ENCODE measurements around the gene CEP250.
"Not testable (repeated sequence)": the region's sequence is repeated elsewhere in the genome, so short reads cannot be mapped to it uniquely, and the experiment has no call there.

CEP250 gene

GRCh38 chr20:35547329-35547728 is 91.9 kb downstream of the CEP250 start:
- no peak overlapping the region for H3K27ac ChIP-seq (replicated peaks; ENCODE audit: low read length)
- peaks cover 5 to 6% of the 10 kb centered on the region in 2 donors for H3K4me1 ChIP-seq (ENCODE audit: control insufficient read depth in 2 of 2, insufficient read depth in 1 of 2, low read depth in 1 of 2, low read length in 2 of 2)
- no peak overlapping the region for H4K8ac ChIP-seq (ENCODE audit: low read depth, low read length)
- no peak overlapping the region for H3K14ac ChIP-seq (ENCODE audit: low read length)
- no peak for DNase-seq (ENCODE audit: low spot score)
- no peak overlapping the region for H3K18ac ChIP-seq (ENCODE audit: low read length)
- no CpG with 5 or more reads among the region's 9 CpGs for WGBS, 2 donors (ENCODE audit: extremely low coverage in 2 of 2, insufficient read length in 2 of 2, insufficient replicate concordance in 1 of 2)
- H2AFZ ChIP-seq (ENCODE audit: low read length) = no peak overlapping the region
- no peaks in the 10 kb centered on the region for H3K9me3 ChIP-seq (replicated peaks in 1 of 2; ENCODE audit: control insufficient read depth in 2 of 2, insufficient read depth in 1 of 2, low read depth in 1 of 2, low read length in 2 of 2)
- no peak overlapping the region for H2AK5ac ChIP-seq (ENCODE audit: low read depth, low read length)
- no peaks in the 10 kb centered on the region for H3K27me3 ChIP-seq (ENCODE audit: control insufficient read depth in 3 of 3, insufficient read depth in 3 of 3, low read depth in 1 of 3, low read length in 3 of 3)
- no peak overlapping the region for H3K4me2 ChIP-seq (ENCODE audit: insufficient read depth, low read length, poor library complexity, severe bottlenecking)
- no peak overlapping the region for H3K4ac ChIP-seq (ENCODE audit: low read length)
- no peak overlapping the region for H3K9ac ChIP-seq (ENCODE audit: low read depth, low read length, poor library complexity)
- no peak overlapping the region for H4K91ac ChIP-seq (ENCODE audit: low read depth, low read length, poor library complexity)
- no peak overlapping the region for H2BK12ac ChIP-seq (ENCODE audit: low read length)
- H3K23ac ChIP-seq (ENCODE audit: low read depth, low read length, poor library complexity) = no peak overlapping the region
- H3K36me3 ChIP-seq (replicated peaks in 1 of 2; ENCODE audit: control insufficient read depth in 2 of 2, insufficient read depth in 2 of 2, low read length in 2 of 2) = peaks cover 46 to 88% of the 10 kb centered on the region in 2 donors
- H3K4me3 ChIP-seq (ENCODE audit: low read length in 2 of 2) = peak overlapping the region in 1 of 2 donors; percentile 37
- H3K79me1 ChIP-seq (ENCODE audit: low read depth, low read length) = peaks cover 1% of the 10 kb centered on the region
- H2BK15ac ChIP-seq (ENCODE audit: low read length) = no peak overlapping the region
- no peak overlapping the region for H2BK5ac ChIP-seq (ENCODE audit: low read length)
- no peak overlapping the region for H2BK120ac ChIP-seq (ENCODE audit: low read depth, low read length)

- Histone ChIP-seq H2BK5ac (ENCODE audit: low read length) (no peak overlapping the region), H3K27ac (replicated peaks; ENCODE audit: low read length) (no peak overlapping the region), H3K9me3 (replicated peaks in 1 of 2; ENCODE audit: control insufficient read depth in 2 of 2, insufficient read depth in 1 of 2, low read depth in 1 of 2, low read length in 2 of 2) (no peaks in the 10 kb centered on the region), H2AK5ac (ENCODE audit: low read depth, low read length) (no peak overlapping the region), H3K23ac (ENCODE audit: low read depth, low read length, poor library complexity) (no peak overlapping the region), H2BK120ac (ENCODE audit: low read depth, low read length) (no peak overlapping the region), H3K4me3 (ENCODE audit: low read length in 2 of 2) (no peak overlapping the region), H3K4me1 (ENCODE audit: control insufficient read depth in 2 of 2, insufficient read depth in 1 of 2, low read depth in 1 of 2, low read length in 2 of 2) (no peaks in the 10 kb centered on the region), H3K14ac (ENCODE audit: low read length) (no peak overlapping the region), H3K27me3 (ENCODE audit: control insufficient read depth in 3 of 3, insufficient read depth in 3 of 3, low read depth in 1 of 3, low read length in 3 of 3) (no peaks in the 10 kb centered on the region), H3K79me1 (ENCODE audit: low read depth, low read length) (peaks cover 1% of the 10 kb centered on the region), H4K8ac (ENCODE audit: low read depth, low read length) (no peak overlapping the region), H4K91ac (ENCODE audit: low read depth, low read length, poor library complexity) (no peak overlapping the region), H2AFZ (ENCODE audit: low read length) (no peak overlapping the region), H2BK12ac (ENCODE audit: low read length) (no peak overlapping the region), H3K4ac (ENCODE audit: low read length) (no peak overlapping the region), H3K36me3 (replicated peaks in 1 of 2; ENCODE audit: control insufficient read depth in 2 of 2, insufficient read depth in 2 of 2, low read length in 2 of 2) (peaks cover 66 to 95% of the 10 kb centered on the region in 2 donors), H3K4me2 (ENCODE audit: insufficient read depth, low read length, poor library complexity, severe bottlenecking) (no peak overlapping the region), H2BK15ac (ENCODE audit: low read length) (no peak overlapping the region), H3K18ac (ENCODE audit: low read length) (no peak overlapping the region), H3K9ac (ENCODE audit: low read depth, low read length, poor library complexity) (no peak overlapping the region)
- DNase-seq (ENCODE audit: low spot score) = no peak
- no CpG with 5 or more reads among the region's 4 CpGs for WGBS, 2 donors (ENCODE audit: extremely low coverage in 2 of 2, insufficient read length in 2 of 2, insufficient replicate concordance in 1 of 2)
These were observed 96.1 kb downstream of the CEP250 start for GRCh38 chr20:35551503-35551902.

DNA sequence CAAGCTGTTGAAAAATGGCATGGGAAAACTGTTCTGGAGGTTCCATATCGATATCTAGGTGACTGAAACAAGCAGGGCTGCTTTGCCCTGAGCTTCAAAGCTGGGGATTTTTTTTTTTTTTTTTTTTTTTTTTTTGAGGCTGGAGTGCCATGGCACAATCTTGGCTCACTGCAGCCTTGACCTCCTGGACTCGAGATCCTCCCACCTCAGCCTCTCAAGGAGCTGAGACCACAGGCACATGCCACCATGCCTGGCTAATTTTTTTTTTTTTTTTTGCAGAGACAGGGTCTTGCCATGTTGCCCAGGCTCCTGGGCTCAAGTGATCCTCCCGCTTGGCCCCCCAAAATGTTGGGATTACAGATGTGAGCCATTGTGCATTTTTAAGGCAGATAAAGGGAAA is 97.5 kb downstream of the CEP250 start:
- Histone ChIP-seq H3K27ac (replicated peaks; ENCODE audit: low read length) (no peak overlapping the region), H4K91ac (ENCODE audit: low read depth, low read length, poor library complexity) (no peak overlapping the region), H3K9me3 (replicated peaks in 1 of 2; ENCODE audit: control insufficient read depth in 2 of 2, insufficient read depth in 1 of 2, low read depth in 1 of 2, low read length in 2 of 2) (no peaks in the 10 kb centered on the region), H2BK120ac (ENCODE audit: low read depth, low read length) (no peak overlapping the region), H3K9ac (ENCODE audit: low read depth, low read length, poor library complexity) (no peak overlapping the region), H3K4me2 (ENCODE audit: insufficient read depth, low read length, poor library complexity, severe bottlenecking) (no peak overlapping the region), H3K4me3 (ENCODE audit: low read length in 2 of 2) (no peak overlapping the region), H3K18ac (ENCODE audit: low read length) (no peak overlapping the region), H3K27me3 (ENCODE audit: control insufficient read depth in 3 of 3, insufficient read depth in 3 of 3, low read depth in 1 of 3, low read length in 3 of 3) (no peaks in the 10 kb centered on the region), H3K36me3 (replicated peaks in 1 of 2; ENCODE audit: control insufficient read depth in 2 of 2, insufficient read depth in 2 of 2, low read length in 2 of 2) (peaks cover 66 to 95% of the 10 kb centered on the region in 2 donors), H3K14ac (ENCODE audit: low read length) (no peak overlapping the region), H3K4ac (ENCODE audit: low read length) (no peak overlapping the region), H4K8ac (ENCODE audit: low read depth, low read length) (no peak overlapping the region), H2AFZ (ENCODE audit: low read length) (no peak overlapping the region), H2BK5ac (ENCODE audit: low read length) (no peak overlapping the region), H3K79me1 (ENCODE audit: low read depth, low read length) (peaks cover 1% of the 10 kb centered on the region), H3K4me1 (ENCODE audit: control insufficient read depth in 2 of 2, insufficient read depth in 1 of 2, low read depth in 1 of 2, low read length in 2 of 2) (no peaks in the 10 kb centered on the region), H2BK15ac (ENCODE audit: low read length) (no peak overlapping the region), H2AK5ac (ENCODE audit: low read depth, low read length) (no peak overlapping the region), H3K23ac (ENCODE audit: low read depth, low read length, poor library complexity) (no peak overlapping the region), H2BK12ac (ENCODE audit: low read length) (no peak overlapping the region)
- no CpG with 5 or more reads among the region's 3 CpGs for WGBS, 2 donors (ENCODE audit: extremely low coverage in 2 of 2, insufficient read length in 2 of 2, insufficient replicate concordance in 1 of 2)
- no peak for DNase-seq (ENCODE audit: low spot score)

DNA sequence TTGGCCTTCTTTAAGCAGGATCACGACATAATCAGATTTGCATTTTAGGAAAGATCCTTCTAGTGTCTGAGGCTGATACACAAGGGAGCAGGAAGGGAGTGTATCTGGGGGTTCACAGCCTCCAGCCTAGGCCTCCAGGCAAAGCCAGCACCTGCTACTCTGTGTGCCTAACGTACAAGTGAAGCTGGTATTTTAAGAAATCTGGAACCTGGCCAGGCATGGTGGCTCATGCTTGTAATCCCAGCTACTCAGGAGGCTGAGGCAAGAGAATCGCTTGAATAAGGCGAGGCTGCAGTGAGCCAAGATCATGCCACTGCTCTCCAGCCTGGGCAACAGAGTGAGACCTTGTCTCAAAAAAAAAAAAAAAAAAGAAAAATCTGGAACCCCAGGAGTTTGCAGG is 100.1 kb downstream of the CEP250 start:
- not testable (repeated sequence) for H3K27me3 ChIP-seq (ENCODE audit: control insufficient read depth in 3 of 3, insufficient read depth in 3 of 3, low read depth in 1 of 3, low read length in 3 of 3); H3K23ac ChIP-seq (ENCODE audit: low read depth, low read length, poor library complexity); DNase-seq (ENCODE audit: low spot score); H3K9ac ChIP-seq (ENCODE audit: low read depth, low read length, poor library complexity); H2BK12ac ChIP-seq (ENCODE audit: low read length); H4K8ac ChIP-seq (ENCODE audit: low read depth, low read length); H3K4me1 ChIP-seq (ENCODE audit: control insufficient read depth in 2 of 2, insufficient read depth in 1 of 2, low read depth in 1 of 2, low read length in 2 of 2); H3K79me1 ChIP-seq (ENCODE audit: low read depth, low read length); H2BK120ac ChIP-seq (ENCODE audit: low read depth, low read length); H3K4me2 ChIP-seq (ENCODE audit: insufficient read depth, low read length, poor library complexity, severe bottlenecking); H3K9me3 ChIP-seq (replicated peaks in 1 of 2; ENCODE audit: control insufficient read depth in 2 of 2, insufficient read depth in 1 of 2, low read depth in 1 of 2, low read length in 2 of 2); H4K91ac ChIP-seq (ENCODE audit: low read depth, low read length, poor library complexity); H3K4me3 ChIP-seq (ENCODE audit: low read length in 2 of 2); H3K18ac ChIP-seq (ENCODE audit: low read length); H3K14ac ChIP-seq (ENCODE audit: low read length); H3K27ac ChIP-seq (replicated peaks; ENCODE audit: low read length); H3K4ac ChIP-seq (ENCODE audit: low read length); H2AFZ ChIP-seq (ENCODE audit: low read length); H2AK5ac ChIP-seq (ENCODE audit: low read depth, low read length); H2BK5ac ChIP-seq (ENCODE audit: low read length); H2BK15ac ChIP-seq (ENCODE audit: low read length)
- WGBS, 2 donors (ENCODE audit: extremely low coverage in 2 of 2, insufficient read length in 2 of 2, insufficient replicate concordance in 1 of 2) = no CpG with 5 or more reads among the region's 4 CpGs
- peaks cover 58 to 92% of the 10 kb centered on the region in 2 donors for H3K36me3 ChIP-seq (replicated peaks in 1 of 2; ENCODE audit: control insufficient read depth in 2 of 2, insufficient read depth in 2 of 2, low read length in 2 of 2)

Measured in neuronal stem cell (in vitro differentiated cells).